ENCODE data around the gene ANGPTL2. TPM values are rescaled to one million over a fixed set of nuclear protein-coding genes. Genes with fewer than 3 reads are reported as not detected.

ANGPTL2 gene
- total RNA-seq, 1 experiment from 2014 or later = 0.08 TPM

- CTCF ChIA-PET = no interaction called here
- no TSS peak for BruUV-seq (replicated peaks)
- Histone ChIP-seq H3K4me3 (ENCODE audit: low read depth in 2 of 2, low read length in 2 of 2) (no peak overlapping the region), H3K27me3 (ENCODE audit: control insufficient read depth, insufficient read depth, low read length) (no peaks in the 10 kb centered on the region), H3K9me3 (ENCODE audit: control insufficient read depth, insufficient read depth, low read depth, low read length) (no peaks in the 10 kb centered on the region), H3K36me3 (ENCODE audit: control insufficient read depth, insufficient read depth, low read length) (no peaks in the 10 kb centered on the region), H3K27ac (ENCODE audit: low read length) (no peak overlapping the region), H3K4me1 (ENCODE audit: control insufficient read depth, insufficient read depth, low read length) (no peaks in the 10 kb centered on the region; the same call in 1 of the 2 replicates)
- intact Hi-C loops (cut with micrococcal nuclease; ENCODE audit: unreplicated experiment) (no loop called here), in situ Hi-C loops (cut with HindIII; ENCODE audit: low pct_unique_long_range_greater_than_20kb, low sequenced_read_pairs) (no loop called here)
- DNase-seq (ENCODE audit: low read depth, low spot score) (no peak), ATAC-seq (no peak)
- POLR2A ChIA-PET = no interaction called here
- TF ChIP-seq POLR2AphosphoS5 (IDR thresholded peaks at IDR 0.05; ENCODE audit: low read depth, low read length) (no peak), SIN3A (IDR thresholded peaks at IDR 0.05; ENCODE audit: borderline replicate concordance, insufficient read depth, low read depth, low read length) (no peak), CTCF (IDR thresholded peaks at IDR 0.05) (no peak), TCF7L2 (IDR thresholded peaks at IDR 0.05; ENCODE audit: low read depth, low read length) (no peak), REST (IDR thresholded peaks at IDR 0.05; ENCODE audit: insufficient read depth in 1 of 2, low read depth in 2 of 2, low read length in 1 of 2) (no peak)
Measured at GRCh38 chr9:127113191-127113972, 9.1 kb downstream of the ANGPTL2 start.

- intact Hi-C loops (cut with micrococcal nuclease; ENCODE audit: unreplicated experiment) = no loop called here
- in situ Hi-C loops (cut with HindIII; ENCODE audit: low pct_unique_long_range_greater_than_20kb, low sequenced_read_pairs) = no loop called here
- no peak overlapping the region for H3K4me3 ChIP-seq (ENCODE audit: low read depth in 2 of 2, low read length in 2 of 2)
- ChIA-PET CTCF (no interaction called here), POLR2A (no interaction called here)
- no peak overlapping the region for H3K27ac ChIP-seq (ENCODE audit: low read length)
- no peaks in the 10 kb centered on the region for H3K27me3 ChIP-seq (ENCODE audit: control insufficient read depth, insufficient read depth, low read length)
- no peaks in the 10 kb centered on the region; the same call in 1 of the 2 replicates for H3K4me1 ChIP-seq (ENCODE audit: control insufficient read depth, insufficient read depth, low read length)
- BruUV-seq (replicated peaks) = no TSS peak
- DNase-seq (ENCODE audit: low read depth, low spot score) (no peak), ATAC-seq (no peak)
- no peaks in the 10 kb centered on the region for H3K9me3 ChIP-seq (ENCODE audit: control insufficient read depth, insufficient read depth, low read depth, low read length)
- TF ChIP-seq SIN3A (IDR thresholded peaks at IDR 0.05; ENCODE audit: borderline replicate concordance, insufficient read depth, low read depth, low read length) (no peak), REST (IDR thresholded peaks at IDR 0.05; ENCODE audit: insufficient read depth in 1 of 2, low read depth in 2 of 2, low read length in 1 of 2) (no peak), CTCF (IDR thresholded peaks at IDR 0.05) (no peak), POLR2AphosphoS5 (IDR thresholded peaks at IDR 0.05; ENCODE audit: low read depth, low read length) (no peak), TCF7L2 (IDR thresholded peaks at IDR 0.05; ENCODE audit: low read depth, low read length) (no peak)
- H3K36me3 ChIP-seq (ENCODE audit: control insufficient read depth, insufficient read depth, low read length) = no peaks in the 10 kb centered on the region
Measured at GRCh38 chr9:127112735-127113161, 9.7 kb downstream of the ANGPTL2 start.

Measured in Panc1 (cell line).